Hepatocyte (in vitro differentiated cells): ENCODE measurements around the gene TBPL1. TPM values are rescaled to one million over a fixed set of nuclear protein-coding genes. Genes with fewer than 3 reads are reported as not detected.

ENCODE experiments used
- DNase-seq: peaks from one replicate; pipeline ENCODE4 v3.0.0-alpha.2; 2016; ENCODE audit warnings: low spot score
- H2AFZ ChIP-seq: fragments of 200-600 bp; sonication (generic); 2 replicates; pipeline ENCODE4 v1.6.0; 2016; ENCODE audit warnings: antibody characterized with exemption, mild to moderate bottlenecking
- H3K27ac ChIP-seq: fragments of 200-600 bp; sonication (generic); 2 replicates; pipeline ENCODE4 v1.5.1; 2016; ENCODE audit warnings: mild to moderate bottlenecking
- H3K27me3 ChIP-seq: fragments of 200-600 bp; sonication (generic); 2 replicates; pipeline ENCODE4 v1.6.1; 2016
- H3K36me3 ChIP-seq: fragments of 200-600 bp; sonication (generic); replicated peaks from 2 replicates; pipeline ENCODE4 v1.5.1; 2016; ENCODE audit warnings: low read depth; ENCODE audit not compliant: insufficient read depth
- H3K4me1 ChIP-seq: fragments of 200-600 bp; sonication (generic); 2 replicates; pipeline ENCODE4 v1.5.1; 2016; ENCODE audit warnings: mild to moderate bottlenecking, moderate library complexity; ENCODE audit not compliant: insufficient read depth
- H3K4me2 ChIP-seq: fragments of 200-600 bp; sonication (generic); 2 replicates; pipeline ENCODE4 v1.6.0; 2016
- H3K4me3 ChIP-seq: fragments of 200-600 bp; sonication (generic); 2 replicates; pipeline ENCODE4 v1.5.1; 2016; ENCODE audit warnings: mild to moderate bottlenecking
- H3K79me2 ChIP-seq: fragments of 200-600 bp; sonication (generic); 2 replicates; pipeline ENCODE4 v1.6.0; 2017; ENCODE audit warnings: mild to moderate bottlenecking
- H3K9me2 ChIP-seq: fragments of 200-600 bp; sonication (generic); replicated peaks from 2 replicates; pipeline ENCODE4 v1.6.0; 2017; ENCODE audit warnings: mild to moderate bottlenecking; ENCODE audit not compliant: insufficient read depth
- H3K9me3 ChIP-seq: fragments of 200-600 bp; sonication (generic); 2 replicates; pipeline ENCODE4 v1.5.1; 2016; ENCODE audit warnings: low read depth, mild to moderate bottlenecking
- H4K20me1 ChIP-seq: fragments of 200-600 bp; sonication (generic); 2 replicates; pipeline ENCODE4 v1.6.0; 2016; ENCODE audit warnings: mild to moderate bottlenecking; ENCODE audit not compliant: insufficient read depth, poor library complexity, severe bottlenecking
- CTCF ChIP-seq: fragments of 200-600 bp; sonication (generic); IDR thresholded peaks from 2 replicates; pipeline ENCODE4 v1.5.1; 2016; ENCODE audit warnings: antibody characterized with exemption, mild to moderate bottlenecking; ENCODE audit not compliant: poor library complexity
- EZH2 ChIP-seq: fragments of 200-600 bp; sonication (generic); IDR thresholded peaks from 2 replicates; pipeline ENCODE4 v1.6.1; 2016; ENCODE audit warnings: antibody characterized with exemption, mild to moderate bottlenecking, borderline replicate concordance
- EZH2phosphoT487 ChIP-seq: fragments of 200-600 bp; sonication (generic); IDR thresholded peaks from one replicate; pipeline ENCODE4 v1.6.1; 2018; ENCODE audit warnings: antibody characterized with exemption, mild to moderate bottlenecking, low read depth, moderate library complexity; ENCODE audit not compliant: unreplicated experiment, severe bottlenecking
- WGBS: methylation state at CpG from one replicate; pipeline ENCODE4 v1.1.6; 2016; ENCODE audit warnings: low lambda C conversion rate; ENCODE audit errors: missing lambda C conversion rate; 5-methylcytosine and 5-hydroxymethylcytosine counted together
- polyA plus RNA-seq: library from polyadenylated mRNA; unstranded; fragments of >200 nt; fragmentation: Nextera tagmentation; extraction: Ambion mirVana; gene quantifications from 2 replicates; pipeline ENCODE4 v1.2.1, GENCODE V29; 2016
- total RNA-seq: library from RNA; depleted of rRNA; stranded (reverse); fragments of >200 nt; gene quantifications from 2 replicates; pipeline ENCODE4 v1.2.3, GENCODE V29; 2014

Gene TBPL1
- total and polyA plus RNA-seq, 2 experiments from 2014 or later = 26.2 to 36.8 TPM

- Histone ChIP-seq H3K4me2 (no peak overlapping the region), H3K9me2 (no peaks in the 10 kb centered on the region), H3K79me2 (no peaks in the 10 kb centered on the region), H3K4me3 (no peak overlapping the region), H3K9me3 (no peaks in the 10 kb centered on the region), H3K27me3 (no peaks in the 10 kb centered on the region), H3K27ac (no peak overlapping the region), H3K36me3 (peaks cover 3% of the 10 kb centered on the region), H4K20me1 (no peaks in the 10 kb centered on the region), H3K4me1 (no peaks in the 10 kb centered on the region), H2AFZ (no peak overlapping the region)
- TF ChIP-seq CTCF (no peak), EZH2 (no peak), EZH2phosphoT487 (no peak)
- 76% methylated on average over 9 of the region's 9 CpGs for WGBS
- no peak for DNase-seq
These were observed 30.3 kb downstream of the TBPL1 start for GRCh38 chr6:133983099-133983939.

GRCh38 chr6:133985970-133986369, 32.9 kb downstream of the TBPL1 start:
- WGBS = 100% methylated on average over 1 of the region's 1 CpG
- Histone ChIP-seq H3K27me3 (no peaks in the 10 kb centered on the region), H3K4me3 (no peak overlapping the region), H3K36me3 (peaks cover 3% of the 10 kb centered on the region), H4K20me1 (no peaks in the 10 kb centered on the region), H2AFZ (no peak overlapping the region), H3K4me1 (peaks cover 3% of the 10 kb centered on the region), H3K27ac (no peak overlapping the region), H3K4me2 (no peak overlapping the region), H3K79me2 (no peaks in the 10 kb centered on the region), H3K9me2 (no peaks in the 10 kb centered on the region), H3K9me3 (no peaks in the 10 kb centered on the region)
- no peak for DNase-seq
- no peak for TF ChIP-seq CTCF
- TF ChIP-seq EZH2phosphoT487 = no peak

GRCh38 chr6:133986942-133987341, 33.9 kb downstream of the TBPL1 start:
- WGBS = 94% methylated on average over 2 of the region's 2 CpGs

More at GRCh38 chr6:133986942-133987341, 33.9 kb downstream of the TBPL1 start:
- Histone ChIP-seq H3K27ac (no peak overlapping the region), H3K9me3 (no peaks in the 10 kb centered on the region), H3K4me1 (peaks cover 6% of the 10 kb centered on the region), H3K79me2 (no peaks in the 10 kb centered on the region), H2AFZ (no peak overlapping the region), H3K9me2 (no peaks in the 10 kb centered on the region), H3K27me3 (no peaks in the 10 kb centered on the region), H3K4me3 (no peak overlapping the region), H3K36me3 (peaks cover 3% of the 10 kb centered on the region), H4K20me1 (no peaks in the 10 kb centered on the region), H3K4me2 (no peak overlapping the region)
- TF ChIP-seq EZH2 (no peak), EZH2phosphoT487 (no peak), CTCF (no peak)
- no peak for DNase-seq
